H9 (cell line): Measurements from ENCODE around the gene C3orf20. TPM values are rescaled to one million over a fixed set of nuclear protein-coding genes. Genes with fewer than 3 reads are reported as not detected.

ENCODE experiments used
- DNase-seq: peaks from one replicate; pipeline ENCODE4 v3.0.0-alpha.2; 2017
- H2AFZ ChIP-seq: one replicate; pipeline ENCODE4 v1.6.1; 2013; ENCODE audit warnings: mild to moderate bottlenecking, low read length, control low read depth, moderate library complexity
- H2AK5ac ChIP-seq: 2 replicates; pipeline ENCODE4 v1.6.1; 2013; ENCODE audit warnings: low read length, control low read depth, mixed read lengths; ENCODE audit not compliant: insufficient read length
- H2BK120ac ChIP-seq: one replicate; pipeline ENCODE4 v1.6.1; 2013; ENCODE audit warnings: low read depth, mild to moderate bottlenecking, low read length, control low read depth, inconsistent platforms; ENCODE audit not compliant: poor library complexity, severe bottlenecking
- H2BK12ac ChIP-seq: 2 replicates; pipeline ENCODE4 v1.6.1; 2013; ENCODE audit warnings: low read length, control low read depth, mixed read lengths, low read depth; ENCODE audit not compliant: insufficient read length
- H2BK15ac ChIP-seq: 2 replicates; pipeline ENCODE4 v1.6.1; 2013; ENCODE audit warnings: low read depth, low read length, control low read depth
- H2BK20ac ChIP-seq: one replicate; pipeline ENCODE4 v1.6.1; 2013; ENCODE audit warnings: low read depth, mild to moderate bottlenecking, low read length, control low read depth, inconsistent platforms; ENCODE audit not compliant: poor library complexity, severe bottlenecking
- H2BK5ac ChIP-seq: 2 replicates; pipeline ENCODE4 v1.6.1; 2013; ENCODE audit warnings: low read length, control low read depth, mixed read lengths; ENCODE audit not compliant: insufficient read length
- H3K14ac ChIP-seq: 2 replicates; pipeline ENCODE4 v1.6.1; 2013; ENCODE audit warnings: low read length, control low read depth; ENCODE audit not compliant: insufficient read depth
- H3K18ac ChIP-seq: 2 replicates; pipeline ENCODE4 v1.6.1; 2013; ENCODE audit warnings: low read depth, mild to moderate bottlenecking, mixed read lengths, low read length, control low read depth; ENCODE audit not compliant: insufficient read length
- H3K23ac ChIP-seq: 2 replicates; pipeline ENCODE4 v1.6.1; 2013; ENCODE audit warnings: low read length, control low read depth, mixed read lengths, low read depth; ENCODE audit not compliant: insufficient read length
- H3K23me2 ChIP-seq: 2 replicates; pipeline ENCODE4 v1.6.1; 2013; ENCODE audit warnings: low read depth, mild to moderate bottlenecking, mixed read lengths, low read length, control low read depth; ENCODE audit not compliant: insufficient read length, poor library complexity, severe bottlenecking
- H3K27ac ChIP-seq: 2 replicates; pipeline ENCODE4 v1.5.1; 2013; ENCODE audit warnings: low read length, control low read depth, mixed read lengths, low read depth; ENCODE audit not compliant: insufficient read length
- H3K27me3 ChIP-seq: 2 replicates; pipeline ENCODE4 v1.6.1; 2013; ENCODE audit warnings: low read length, control low read depth, inconsistent platforms; ENCODE audit not compliant: insufficient read depth
- H3K4ac ChIP-seq: 2 replicates; pipeline ENCODE4 v1.6.1; 2013; ENCODE audit warnings: low read depth, mild to moderate bottlenecking, control low read depth, inconsistent platforms, low read length, moderate library complexity
- H3K4me1 ChIP-seq: 2 replicates; pipeline ENCODE4 v1.6.1; 2013; ENCODE audit warnings: low read length, control low read depth, inconsistent platforms; ENCODE audit not compliant: insufficient read depth
- H3K4me2 ChIP-seq: 2 replicates; pipeline ENCODE4 v1.6.1; 2013; ENCODE audit warnings: low read length, control low read depth, mixed read lengths; ENCODE audit not compliant: insufficient read length, insufficient read depth
- H3K56ac ChIP-seq: 2 replicates; pipeline ENCODE4 v1.6.1; 2013; ENCODE audit warnings: low read depth, mild to moderate bottlenecking, mixed read lengths, low read length, control low read depth; ENCODE audit not compliant: insufficient read length
- H3K79me1 ChIP-seq: 2 replicates; pipeline ENCODE4 v1.6.1; 2013; ENCODE audit warnings: low read depth, mild to moderate bottlenecking, moderate library complexity, low read length, control low read depth, inconsistent platforms; ENCODE audit not compliant: insufficient read depth, poor library complexity, severe bottlenecking
- H3K79me2 ChIP-seq: 2 replicates; pipeline ENCODE4 v1.6.1; 2013; ENCODE audit warnings: low read length, control low read depth, inconsistent platforms; ENCODE audit not compliant: insufficient read depth
- H3K9ac ChIP-seq: 2 replicates; pipeline ENCODE4 v1.6.1; 2013; ENCODE audit warnings: low read length, control low read depth, mixed read lengths; ENCODE audit not compliant: insufficient read length; ENCODE audit errors: extremely low read depth
- H3K9me3 ChIP-seq: one replicate; pipeline ENCODE4 v1.6.1; 2013; ENCODE audit warnings: low read depth, low read length, inconsistent platforms; ENCODE audit not compliant: control insufficient read depth
- H3T11ph ChIP-seq: one replicate; pipeline ENCODE4 v1.6.1; 2013; ENCODE audit warnings: mild to moderate bottlenecking, low read length, control low read depth, inconsistent platforms
- H4K20me1 ChIP-seq: one replicate; pipeline ENCODE4 v1.6.1; 2013; ENCODE audit not compliant: control insufficient read depth, insufficient read length, insufficient read depth
- H4K5ac ChIP-seq: 2 replicates; pipeline ENCODE4 v1.6.1; 2013; ENCODE audit warnings: low read depth, mild to moderate bottlenecking, mixed read lengths, low read length, control low read depth; ENCODE audit not compliant: insufficient read length
- H4K8ac ChIP-seq: replicated peaks from 2 replicates; pipeline ENCODE4 v1.6.1; 2013; ENCODE audit warnings: low read length, control low read depth, mixed read lengths, low read depth; ENCODE audit not compliant: insufficient read length
- H4K91ac ChIP-seq: 2 replicates; pipeline ENCODE4 v1.6.1; 2013; ENCODE audit warnings: low read depth, mild to moderate bottlenecking, moderate library complexity, mixed read lengths, low read length, control low read depth; ENCODE audit not compliant: insufficient read length
- H3K27ac Mint-ChIP-seq, 3 experiments: 2 replicates in 2 of 3; 3 replicates in 1 of 3; pipeline ENCODE4 v1.8.0; 2020 to 2021; ENCODE audit warnings: mixed read lengths in 3 of 3, mild to moderate bottlenecking in 1 of 3, moderate library complexity in 1 of 3
- H3K27me3 Mint-ChIP-seq: 2 replicates; pipeline ENCODE4 v1.8.0; 2021; ENCODE audit warnings: low read depth, mild to moderate bottlenecking, moderate library complexity, mixed read lengths
- H3K36me3 Mint-ChIP-seq, 3 experiments: 2 replicates in 2 of 3; 3 replicates in 1 of 3; pipeline ENCODE4 v1.8.0; 2020 to 2021; ENCODE audit warnings: low read depth in 3 of 3, mixed read lengths in 3 of 3; ENCODE audit not compliant: insufficient read depth in 1 of 3
- H3K4me1 Mint-ChIP-seq, 2 experiments: 2 replicates each; pipeline ENCODE4 v1.8.0; 2020; ENCODE audit warnings: mixed read lengths in 2 of 2
- H3K4me3 Mint-ChIP-seq, 2 experiments: 2 replicates in 1 of 2; 3 replicates in 1 of 2; pipeline ENCODE4 v1.8.0; 2020 to 2021; ENCODE audit warnings: mild to moderate bottlenecking in 2 of 2, mixed read lengths in 2 of 2, moderate library complexity in 1 of 2
- H3K9me3 Mint-ChIP-seq, 2 experiments: 2 replicates in 1 of 2; 3 replicates in 1 of 2; pipeline ENCODE4 v1.8.0; 2020; ENCODE audit warnings: mild to moderate bottlenecking in 2 of 2, mixed read lengths in 2 of 2, moderate library complexity in 1 of 2
- CTCF ChIP-seq: fragments of 200-600 bp; sonication (generic); conservative IDR thresholded peaks from 3 replicates; pipeline ENCODE4 v1.8.0; 2021; ENCODE audit warnings: antibody characterized with exemption, mild to moderate bottlenecking
- WGBS: extraction: QIAGEN DNeasy Blood & Tissue Kit; methylation state at CpG from one replicate; pipeline ENCODE4 v1.1.7; 2013; ENCODE audit warnings: missing lambda C conversion rate, low lambda C conversion rate, mixed read lengths; ENCODE audit not compliant: insufficient read length; ENCODE audit errors: extremely low coverage; 5-methylcytosine and 5-hydroxymethylcytosine counted together
- total RNA-seq: library from RNA; stranded (reverse); gene quantifications from 2 replicates; pipeline ENCODE4 v1.2.1, GENCODE V29; 2021

Gene C3orf20
- total RNA-seq, 1 experiment from 2014 or later = not detected

DNA sequence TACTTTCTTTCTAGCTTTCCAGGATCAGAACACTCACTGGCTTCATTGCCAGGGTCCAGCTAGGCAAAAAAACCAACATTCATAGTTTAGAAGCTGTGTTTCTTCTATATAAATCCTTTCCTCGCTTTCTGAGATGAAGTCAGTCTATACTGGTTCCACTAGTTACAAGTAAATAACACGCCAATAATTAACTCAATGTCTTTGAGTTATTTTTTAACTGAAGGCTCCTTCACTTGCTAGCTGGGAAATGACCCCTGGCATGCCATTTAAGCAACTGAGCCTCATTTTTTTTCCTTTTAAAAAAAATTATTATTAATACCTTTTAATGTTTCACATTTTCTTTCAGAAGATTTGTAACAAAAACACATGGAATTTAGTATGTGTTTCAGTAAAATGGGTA, 25.5 kb upstream of the C3orf20 start:
- no peak overlapping the region for H3T11ph ChIP-seq
- peaks cover 0 to 2% of the 10 kb centered on the region in 2 experiments; a peak in 1 of 5 replicates for H3K9me3 Mint-ChIP-seq
- H3K36me3 Mint-ChIP-seq = 0 out of 7 replicates have a peak, but pooled peaks cover 0 to 5% (median 0%) of the 10 kb centered on the region in 3 experiments
- DNase-seq = no peak
- no peak overlapping the region for H2BK5ac ChIP-seq
- WGBS = no CpG with 5 or more reads among the region's 2 CpGs
- no peak overlapping the region for H2BK120ac ChIP-seq
- no peak overlapping the region for H2AK5ac ChIP-seq
- H2BK20ac ChIP-seq = no peak overlapping the region
- H3K27me3 Mint-ChIP-seq = peaks cover 44% of the 10 kb centered on the region
- no peaks in the 10 kb centered on the region for H4K20me1 ChIP-seq
- no peak overlapping the region for H3K9ac ChIP-seq
- no peak for TF ChIP-seq CTCF
- no peak overlapping the region for H4K5ac ChIP-seq
- no peak overlapping the region for H3K4me3 Mint-ChIP-seq
- H3K56ac ChIP-seq = no peak overlapping the region
- H3K4me1 Mint-ChIP-seq = peaks cover 5 to 14% of the 10 kb centered on the region in 2 experiments
- H3K4ac ChIP-seq = no peak overlapping the region
- no peak overlapping the region for H3K18ac ChIP-seq
- no peaks in the 10 kb centered on the region; the same call in 1 of the 2 replicates for H3K27me3 ChIP-seq
- H3K23ac ChIP-seq = no peak overlapping the region
- no peak overlapping the region for H3K27ac Mint-ChIP-seq
- H4K91ac ChIP-seq = no peak overlapping the region
- no peak overlapping the region for H2AFZ ChIP-seq
- H2BK15ac ChIP-seq = no peak overlapping the region
- no peak overlapping the region for H3K4me2 ChIP-seq
- no peaks in the 10 kb centered on the region for H3K9me3 ChIP-seq
- no peak overlapping the region for H4K8ac ChIP-seq
- peaks cover 6% of the 10 kb centered on the region for H3K23me2 ChIP-seq
- H3K27ac ChIP-seq = no peak overlapping the region
- peaks cover 7% of the 10 kb centered on the region for H3K79me1 ChIP-seq
- H3K14ac ChIP-seq = no peak overlapping the region
- peaks cover 2% of the 10 kb centered on the region; the same call in 1 of the 2 replicates for H3K79me2 ChIP-seq
- no peak overlapping the region for H2BK12ac ChIP-seq
- H3K4me1 ChIP-seq = no peaks in the 10 kb centered on the region
